ENCODE measurements around the gene SLC45A2. TPM values are rescaled to one million over a fixed set of nuclear protein-coding genes. Genes with fewer than 3 reads are reported as not detected.
"Not testable (repeated sequence)": the region's sequence is repeated elsewhere in the genome, so short reads cannot be mapped to it uniquely, and the experiment has no call there.

Gene SLC45A2
- total RNA-seq, 1 experiment from 2014 or later, result 0.17 TPM

GRCh38 chr5:33936004-33936380 is 48.5 kb downstream of the SLC45A2 start:
- no peak for DNase-seq (ENCODE audit: low spot score)
- in situ Hi-C loops (cut with HindIII; ENCODE audit: low sequenced_read_pairs), result no loop called here

GRCh38 chr5:33934176-33934575 is 50.3 kb downstream of the SLC45A2 start:
- in situ Hi-C loops (cut with HindIII; ENCODE audit: low sequenced_read_pairs), result no loop called here
- DNase-seq (ENCODE audit: low spot score), result no peak

GRCh38 chr5:33933723-33934169 is 50.7 kb downstream of the SLC45A2 start:
- DNase-seq (ENCODE audit: low spot score), result no peak
- in situ Hi-C loops (cut with HindIII; ENCODE audit: low sequenced_read_pairs), result no loop called here

GRCh38 chr5:33931136-33931535 is 53.4 kb downstream of the SLC45A2 start:
- in situ Hi-C loops (cut with HindIII; ENCODE audit: low sequenced_read_pairs), result no loop called here
- no peak for DNase-seq (ENCODE audit: low spot score)

GRCh38 chr5:33929925-33930690 is 54.4 kb downstream of the SLC45A2 start:
- no peak for DNase-seq (ENCODE audit: low spot score)
- in situ Hi-C loops (cut with HindIII; ENCODE audit: low sequenced_read_pairs), result no loop called here

GRCh38 chr5:33928283-33928682 is 56.2 kb downstream of the SLC45A2 start:
- in situ Hi-C loops (cut with HindIII; ENCODE audit: low sequenced_read_pairs), result no loop called here
- no peak for DNase-seq (ENCODE audit: low spot score)

- no peak for DNase-seq (ENCODE audit: low spot score)
- in situ Hi-C loops (cut with HindIII; ENCODE audit: low sequenced_read_pairs), result no loop called here
Observed at GRCh38 chr5:33927685-33928084, 56.8 kb downstream of the SLC45A2 start.

GRCh38 chr5:33925278-33925677 is 59.2 kb downstream of the SLC45A2 start:
- no peak for DNase-seq (ENCODE audit: low spot score)
- in situ Hi-C loops (cut with HindIII; ENCODE audit: low sequenced_read_pairs), result no loop called here

GRCh38 chr5:33921002-33921401 is 63.5 kb downstream of the SLC45A2 start:
- in situ Hi-C loops (cut with HindIII; ENCODE audit: low sequenced_read_pairs), result no loop called here
- DNase-seq (ENCODE audit: low spot score), result no peak

GRCh38 chr5:33914844-33915243 is 69.6 kb downstream of the SLC45A2 start:
- in situ Hi-C loops (cut with HindIII; ENCODE audit: low sequenced_read_pairs), result not testable (repeated sequence)

GRCh38 chr5:33906248-33906647 is 78.2 kb downstream of the SLC45A2 start:
- DNase-seq (ENCODE audit: low spot score); in situ Hi-C loops (cut with HindIII; ENCODE audit: low sequenced_read_pairs): not testable (repeated sequence)

More at GRCh38 chr5:33914844-33915243, 69.6 kb downstream of the SLC45A2 start:
- DNase-seq (ENCODE audit: low spot score), result not testable (repeated sequence)

- in situ Hi-C loops (cut with HindIII; ENCODE audit: low sequenced_read_pairs), result no loop called here
- DNase-seq (ENCODE audit: low spot score), result no peak
Observed at GRCh38 chr5:33905381-33905780, 79.1 kb downstream of the SLC45A2 start.

- in situ Hi-C loops (cut with HindIII; ENCODE audit: low sequenced_read_pairs), result no loop called here
- no peak for DNase-seq (ENCODE audit: low spot score)
Observed at GRCh38 chr5:33903118-33903517, 81.4 kb downstream of the SLC45A2 start.

- no peak for DNase-seq (ENCODE audit: low spot score)
- in situ Hi-C loops (cut with HindIII; ENCODE audit: low sequenced_read_pairs), result no loop called here
Observed at GRCh38 chr5:33901156-33901555, 83.3 kb downstream of the SLC45A2 start.

Other genes with a start within 250 kb of the SLC45A2 start
- not detected in 2 replicates for gene ADAMTS12, start 92.7 kb downstream of the SLC45A2 start, total RNA-seq (2014; rRNA removed; shearing (Covaris generic))
- gene RXFP3, start 48.3 kb downstream of the SLC45A2 start, total RNA-seq (2014; rRNA removed; shearing (Covaris generic)), result not detected in 2 replicates
- gene AMACR, start 23.4 kb upstream of the SLC45A2 start, total RNA-seq (2014; rRNA removed; shearing (Covaris generic)), result 9.8 and 20.2 TPM in 2 replicates
- gene C1QTNF3, start 58.5 kb upstream of the SLC45A2 start, total RNA-seq (2014; rRNA removed; shearing (Covaris generic)), result 0.07 TPM in 1 of 2 replicates, not detected in the other

Data from G401 (cell line).